Astrocyte (in vitro differentiated cells and primary cell): ENCODE results near the gene ZMIZ1. TPM values are rescaled to one million over a fixed set of nuclear protein-coding genes. Genes with fewer than 3 reads are reported as not detected.

Experiments used
- DNase-seq: peaks from one replicate; pipeline ENCODE4 v3.0.0-alpha.2; 2010; ENCODE audit warnings: low read depth
- FAIRE-seq: peaks from 2 replicates; lab custom pipeline; 2011; peaks lifted over from hg19 to GRCh38; lab: Jason Lieb, UNC
- H2AFZ ChIP-seq: 2 replicates; pipeline ENCODE4 v1.6.0; 2012; ENCODE audit warnings: low read depth, low read length, inconsistent platforms
- H3K27ac ChIP-seq: 2 replicates; pipeline ENCODE4 v1.5.1; 2011; ENCODE audit warnings: low read depth, low read length, inconsistent platforms
- H3K27me3 ChIP-seq: 2 replicates; pipeline ENCODE4 v1.6.0; 2011; ENCODE audit warnings: low read length, inconsistent platforms; ENCODE audit not compliant: insufficient read depth
- H3K36me3 ChIP-seq: 2 replicates; pipeline ENCODE4 v1.5.1; 2011; ENCODE audit warnings: low read length, inconsistent platforms; ENCODE audit not compliant: insufficient read depth
- H3K4me1 ChIP-seq: 2 replicates; pipeline ENCODE4 v1.5.1; 2011; ENCODE audit warnings: low read length, inconsistent platforms; ENCODE audit not compliant: insufficient read depth
- H3K4me2 ChIP-seq: 2 replicates; pipeline ENCODE4 v1.6.0; 2012; ENCODE audit warnings: low read length, inconsistent platforms
- H3K4me3 ChIP-seq: 2 replicates; pipeline ENCODE4 v1.5.1; 2011; ENCODE audit warnings: low read depth, mild to moderate bottlenecking, low read length, inconsistent platforms; ENCODE audit not compliant: insufficient read depth
- H3K79me2 ChIP-seq: 2 replicates; pipeline ENCODE4 v1.6.0; 2012; ENCODE audit warnings: mild to moderate bottlenecking, low read length, inconsistent platforms; ENCODE audit not compliant: insufficient read depth
- H3K9ac ChIP-seq: 2 replicates; pipeline ENCODE4 v1.6.0; 2012; ENCODE audit warnings: mild to moderate bottlenecking, low read length, inconsistent platforms
- H3K9me3 ChIP-seq: 2 replicates; pipeline ENCODE4 v1.5.1; 2012; ENCODE audit warnings: low read depth, mild to moderate bottlenecking, low read length, inconsistent platforms; ENCODE audit not compliant: insufficient read depth
- H4K20me1 ChIP-seq: 2 replicates; pipeline ENCODE4 v1.6.0; 2012; ENCODE audit warnings: low read length, inconsistent platforms; ENCODE audit not compliant: insufficient read depth
- H3K27ac Mint-ChIP-seq: one replicate; pipeline ENCODE4 v1.8.0; 2021; ENCODE audit warnings: mild to moderate bottlenecking, mixed read lengths; ENCODE audit not compliant: unreplicated experiment
- H3K27me3 Mint-ChIP-seq: one replicate; pipeline ENCODE4 v1.8.0; 2021; ENCODE audit warnings: low read depth, mixed read lengths; ENCODE audit not compliant: unreplicated experiment
- H3K36me3 Mint-ChIP-seq: one replicate; pipeline ENCODE4 v1.8.0; 2021; ENCODE audit warnings: low read depth, mixed read lengths; ENCODE audit not compliant: unreplicated experiment
- H3K4me1 Mint-ChIP-seq: one replicate; pipeline ENCODE4 v1.8.0; 2021; ENCODE audit warnings: low read depth, mixed read lengths; ENCODE audit not compliant: unreplicated experiment
- H3K4me3 Mint-ChIP-seq: one replicate; pipeline ENCODE4 v1.8.0; 2021; ENCODE audit warnings: mild to moderate bottlenecking, moderate library complexity, mixed read lengths; ENCODE audit not compliant: unreplicated experiment
- H3K9me3 Mint-ChIP-seq: one replicate; pipeline ENCODE4 v1.8.0; 2021; ENCODE audit warnings: mild to moderate bottlenecking, mixed read lengths; ENCODE audit not compliant: unreplicated experiment
- EZH2 ChIP-seq: IDR thresholded peaks from 2 replicates; pipeline ENCODE4 v1.6.1; 2012; ENCODE audit warnings: mild to moderate bottlenecking, low read length, inconsistent platforms; ENCODE audit not compliant: insufficient read depth
- total RNA-seq: library from RNA; stranded (reverse); gene quantifications from 2 replicates; pipeline ENCODE4 v1.2.1, GENCODE V29; 2021
- TF ChIP-seq, protein P1 (sequence below): IDR thresholded peaks from 2 replicates; pipeline ENCODE4 v1.5.1; 2011; ENCODE audit warnings: low read depth, mild to moderate bottlenecking, inconsistent platforms, low read length, moderate library complexity; ENCODE audit not compliant: insufficient read depth

ZMIZ1 gene
- total RNA-seq, 1 donor from 2014 or later, result 45.5 TPM

DNA sequence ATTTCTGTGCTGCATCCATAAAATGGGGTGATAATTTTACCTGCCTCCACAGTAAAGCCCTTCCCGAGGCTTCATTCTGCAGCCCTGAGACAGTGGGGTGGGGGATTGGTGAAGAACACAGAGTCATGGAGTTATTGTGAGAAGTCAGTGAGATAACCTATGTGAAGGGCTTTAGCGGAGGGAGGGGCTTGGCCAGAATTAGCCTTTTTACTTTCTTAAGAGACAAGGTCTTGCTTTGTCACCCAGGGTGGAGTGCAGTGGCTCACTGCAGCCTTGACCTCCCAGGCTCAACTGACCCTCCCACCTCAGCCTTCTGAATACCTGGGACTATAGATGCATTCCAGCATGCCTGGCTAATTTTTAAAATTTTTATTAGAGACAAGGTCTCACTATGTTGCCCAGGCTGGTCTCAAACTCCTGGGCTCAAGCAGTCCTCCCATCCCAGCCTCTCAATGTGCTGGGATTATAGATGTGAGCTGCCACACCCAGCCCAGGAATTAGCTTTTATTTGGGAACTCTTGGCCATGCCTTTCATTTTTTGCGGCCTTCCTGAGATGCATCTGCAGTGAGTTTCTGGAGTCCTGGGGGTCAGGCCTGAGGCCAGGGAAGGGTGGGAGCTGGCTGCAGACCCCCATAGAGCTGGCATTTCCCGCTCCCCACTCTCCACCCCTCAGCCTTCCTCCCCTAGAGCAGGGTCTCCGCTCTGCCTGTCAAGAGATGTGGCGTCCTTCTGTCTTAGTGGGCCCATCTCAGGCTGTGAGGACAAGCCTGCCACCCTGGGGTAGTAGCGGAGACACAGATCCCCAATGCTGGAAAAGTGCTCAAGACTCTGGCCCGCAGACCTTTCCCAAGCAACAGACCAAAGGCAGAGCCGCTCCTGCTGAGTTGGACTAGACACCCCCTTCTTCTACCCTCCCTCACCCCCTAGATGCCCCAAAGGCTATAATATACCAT is 77.0 kb downstream of the ZMIZ1 start:
- Mint-ChIP-seq H3K9me3 (no peaks in the 10 kb centered on the region), H3K4me3 (no peak overlapping the region), H3K27me3 (no peaks in the 10 kb centered on the region), H3K36me3 (peaks cover 17% of the 10 kb centered on the region), H3K4me1 (peaks cover 33% of the 10 kb centered on the region), H3K27ac (peak overlapping the region; percentile 54)
- Histone ChIP-seq H3K4me2 (peak overlapping the region; percentile 76), H4K20me1 (peaks cover 11% of the 10 kb centered on the region), H2AFZ (no peak overlapping the region), H3K4me3 (no peak overlapping the region), H3K9me3 (no peaks in the 10 kb centered on the region), H3K79me2 (peaks cover 80% of the 10 kb centered on the region), H3K27me3 (no peaks in the 10 kb centered on the region), H3K36me3 (peaks cover 3% of the 10 kb centered on the region), H3K27ac (peak overlapping the region; percentile 70), H3K4me1 (peaks cover 80% of the 10 kb centered on the region), H3K9ac (peak overlapping the region; percentile 75)
- DNase-seq (no peak), FAIRE-seq (no peak)
- TF ChIP-seq, protein P1, sequence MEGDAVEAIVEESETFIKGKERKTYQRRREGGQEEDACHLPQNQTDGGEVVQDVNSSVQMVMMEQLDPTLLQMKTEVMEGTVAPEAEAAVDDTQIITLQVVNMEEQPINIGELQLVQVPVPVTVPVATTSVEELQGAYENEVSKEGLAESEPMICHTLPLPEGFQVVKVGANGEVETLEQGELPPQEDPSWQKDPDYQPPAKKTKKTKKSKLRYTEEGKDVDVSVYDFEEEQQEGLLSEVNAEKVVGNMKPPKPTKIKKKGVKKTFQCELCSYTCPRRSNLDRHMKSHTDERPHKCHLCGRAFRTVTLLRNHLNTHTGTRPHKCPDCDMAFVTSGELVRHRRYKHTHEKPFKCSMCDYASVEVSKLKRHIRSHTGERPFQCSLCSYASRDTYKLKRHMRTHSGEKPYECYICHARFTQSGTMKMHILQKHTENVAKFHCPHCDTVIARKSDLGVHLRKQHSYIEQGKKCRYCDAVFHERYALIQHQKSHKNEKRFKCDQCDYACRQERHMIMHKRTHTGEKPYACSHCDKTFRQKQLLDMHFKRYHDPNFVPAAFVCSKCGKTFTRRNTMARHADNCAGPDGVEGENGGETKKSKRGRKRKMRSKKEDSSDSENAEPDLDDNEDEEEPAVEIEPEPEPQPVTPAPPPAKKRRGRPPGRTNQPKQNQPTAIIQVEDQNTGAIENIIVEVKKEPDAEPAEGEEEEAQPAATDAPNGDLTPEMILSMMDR, result no peak
- no peak for TF ChIP-seq EZH2

DNA sequence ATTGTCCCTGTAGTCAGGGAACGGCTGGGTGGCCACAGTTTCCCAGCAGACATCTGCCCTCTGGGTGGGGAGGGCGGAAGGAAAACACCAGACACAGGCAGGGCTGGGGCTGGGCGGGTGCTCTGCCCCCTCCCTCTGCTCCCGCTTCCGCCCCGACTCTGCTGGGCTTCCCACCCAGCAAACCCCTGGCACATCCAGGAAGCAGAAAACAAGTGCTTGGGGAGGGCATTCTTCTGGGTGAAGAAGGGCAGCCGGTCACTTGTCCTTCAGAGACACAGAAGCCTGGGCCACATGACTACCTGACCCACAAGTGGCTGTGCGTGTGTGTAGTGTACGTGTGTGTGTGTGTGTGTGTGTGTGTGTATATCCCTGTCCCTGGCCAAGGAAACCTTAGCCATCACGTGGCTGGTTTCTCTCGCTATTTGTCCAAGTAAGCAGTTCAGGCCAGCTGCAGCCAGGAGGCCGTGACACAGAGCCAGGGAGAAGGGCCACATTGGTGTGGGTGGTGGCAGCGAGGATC is 77.9 kb downstream of the ZMIZ1 start:
- Histone ChIP-seq H2AFZ (no peak overlapping the region), H3K79me2 (peaks cover 75% of the 10 kb centered on the region), H3K9me3 (no peaks in the 10 kb centered on the region), H3K9ac (peak overlapping the region; percentile 5), H4K20me1 (peaks cover 11% of the 10 kb centered on the region), H3K27ac (peak overlapping the region; percentile 46), H3K4me2 (no peak overlapping the region), H3K27me3 (no peaks in the 10 kb centered on the region), H3K36me3 (peaks cover 3% of the 10 kb centered on the region), H3K4me1 (peaks cover 80% of the 10 kb centered on the region), H3K4me3 (no peak overlapping the region)
- no peak for DNase-seq
- Mint-ChIP-seq H3K4me1 (peaks cover 29% of the 10 kb centered on the region), H3K4me3 (no peak overlapping the region), H3K9me3 (no peaks in the 10 kb centered on the region), H3K36me3 (peaks cover 17% of the 10 kb centered on the region), H3K27ac (no peak overlapping the region), H3K27me3 (no peaks in the 10 kb centered on the region)
- FAIRE-seq, result no peak
- TF ChIP-seq, protein P1, result no peak
- TF ChIP-seq EZH2, result no peak
